ENCODE measurements around the gene RNF43. TPM values are rescaled to one million over a fixed set of nuclear protein-coding genes. Genes with fewer than 3 reads are reported as not detected.

RNF43 gene
- total and polyA plus RNA-seq, 4 donors, result 4.1 to 8.4 (median 5.1) TPM

- H3K27ac ChIP-seq (ENCODE audit: low read depth in 1 of 2, low read length in 2 of 2), result no peak overlapping the region
- H3K9ac ChIP-seq (ENCODE audit: low read depth in 1 of 2, low read length in 2 of 2), result no peak overlapping the region
- H3K36me3 ChIP-seq (ENCODE audit: control insufficient read depth in 4 of 4, insufficient read depth in 3 of 4, low read depth in 1 of 4, low read length in 3 of 4), result no peaks in the 10 kb centered on the region
- peaks cover 2 to 33% (median 14%) of the 10 kb centered on the region in 4 donors for H3K4me1 ChIP-seq (ENCODE audit: control insufficient read depth in 4 of 4, insufficient read depth in 4 of 4, low read length in 3 of 4)
- no peaks in the 10 kb centered on the region for H3K9me3 ChIP-seq (ENCODE audit: control insufficient read depth in 4 of 4, low read length in 3 of 4)
- H3K27me3 ChIP-seq (ENCODE audit: control insufficient read depth in 4 of 4, insufficient read depth in 4 of 4, low read length in 3 of 4), result no peaks in the 10 kb centered on the region
- H3K4me3 ChIP-seq (ENCODE audit: low read depth in 1 of 3, low read length in 3 of 3), result no peak overlapping the region
- TF ChIP-seq RAD21 (IDR thresholded peaks at IDR 0.05), result no peak
- TF ChIP-seq HNF4G (IDR thresholded peaks at IDR 0.05), result no peak
- TF ChIP-seq GABPA (IDR thresholded peaks at IDR 0.05 in 1 of 2, conservative IDR thresholded peaks at IDR 0.05 in 1 of 2), result no peak
- no peak for TF ChIP-seq HNF4A (conservative IDR thresholded peaks at IDR 0.05)
- TF ChIP-seq EGR1 (IDR thresholded peaks at IDR 0.05; ENCODE audit: low read depth in 2 of 2), result no peak
- TF ChIP-seq REST (IDR thresholded peaks at IDR 0.05), result no peak
- no peak for TF ChIP-seq ATF3 (IDR thresholded peaks at IDR 0.05)
- TF ChIP-seq TAF1 (conservative IDR thresholded peaks at IDR 0.05), result no peak
- no peak for TF ChIP-seq JUND (IDR thresholded peaks at IDR 0.05)
- TF ChIP-seq NR2F2 (IDR thresholded peaks at IDR 0.05), result no peak
- no peak for DNase-seq (ENCODE audit: low spot score)
- WGBS, result 70% methylated on average over 5 of the region's 5 CpGs
Measured at GRCh38 chr17:58375256-58375655, 42.1 kb downstream of the RNF43 start.

GRCh38 chr17:58373923-58374322 lies 43.4 kb downstream of the RNF43 start:
- Histone ChIP-seq H3K9me3 (ENCODE audit: control insufficient read depth in 4 of 4, low read length in 3 of 4) (no peaks in the 10 kb centered on the region), H3K27ac (ENCODE audit: low read depth in 1 of 2, low read length in 2 of 2) (no peak overlapping the region), H3K27me3 (ENCODE audit: control insufficient read depth in 4 of 4, insufficient read depth in 4 of 4, low read length in 3 of 4) (no peaks in the 10 kb centered on the region), H3K36me3 (ENCODE audit: control insufficient read depth in 4 of 4, insufficient read depth in 3 of 4, low read depth in 1 of 4, low read length in 3 of 4) (no peaks in the 10 kb centered on the region), H3K9ac (ENCODE audit: low read depth in 1 of 2, low read length in 2 of 2) (no peak overlapping the region), H3K4me3 (ENCODE audit: low read depth in 1 of 3, low read length in 3 of 3) (no peak overlapping the region), H3K4me1 (ENCODE audit: control insufficient read depth in 4 of 4, insufficient read depth in 4 of 4, low read length in 3 of 4) (peaks cover 5 to 38% (median 18%) of the 10 kb centered on the region in 4 donors)
- no peak for TF ChIP-seq HNF4G (IDR thresholded peaks at IDR 0.05)
- 97% methylated on average over 1 of the region's 1 CpG for WGBS
- DNase-seq (ENCODE audit: low spot score), result no peak

- Histone ChIP-seq H3K27ac (ENCODE audit: low read depth in 1 of 2, low read length in 2 of 2) (no peak overlapping the region), H3K4me1 (ENCODE audit: control insufficient read depth in 4 of 4, insufficient read depth in 4 of 4, low read length in 3 of 4) (peaks cover 7 to 42% (median 21%) of the 10 kb centered on the region in 4 donors), H3K36me3 (ENCODE audit: control insufficient read depth in 4 of 4, insufficient read depth in 3 of 4, low read depth in 1 of 4, low read length in 3 of 4) (no peaks in the 10 kb centered on the region), H3K9ac (ENCODE audit: low read depth in 1 of 2, low read length in 2 of 2) (no peak overlapping the region), H3K27me3 (ENCODE audit: control insufficient read depth in 4 of 4, insufficient read depth in 4 of 4, low read length in 3 of 4) (no peaks in the 10 kb centered on the region), H3K4me3 (ENCODE audit: low read depth in 1 of 3, low read length in 3 of 3) (no peak overlapping the region), H3K9me3 (ENCODE audit: control insufficient read depth in 4 of 4, low read length in 3 of 4) (no peaks in the 10 kb centered on the region)
- DNase-seq (ENCODE audit: low spot score), result no peak
- WGBS, result 92% methylated on average over 5 of the region's 5 CpGs
- no peak for TF ChIP-seq JUND (IDR thresholded peaks at IDR 0.05)
- TF ChIP-seq ZBTB33 (IDR thresholded peaks at IDR 0.05), result no peak
- TF ChIP-seq MAX (IDR thresholded peaks at IDR 0.05), result no peak
- TF ChIP-seq HNF4A (conservative IDR thresholded peaks at IDR 0.05), result no peak
- TF ChIP-seq GABPA (IDR thresholded peaks at IDR 0.05 in 1 of 2, conservative IDR thresholded peaks at IDR 0.05 in 1 of 2), result no peak
Measured at GRCh38 chr17:58373003-58373402, 44.3 kb downstream of the RNF43 start.
